Activated T-cell treated with anti-CD3 and anti-CD28 coated beads, Interleukin-2, amount 50 U/mL, for 48 hours (primary cell): ENCODE data around the gene ELP1.
A peak's percentile ranks its signal among the peaks of the same experiment; 100 is the strongest.
"Not testable (repeated sequence)": the region's sequence is repeated elsewhere in the genome, so short reads cannot be mapped to it uniquely, and the experiment has no call there.

ENCODE experiments used
- DNase-seq, 2 experiments: peaks; one replicate each; pipeline ENCODE4 v3.0.0-alpha.2; 2020

Gene ELP1

DNA sequence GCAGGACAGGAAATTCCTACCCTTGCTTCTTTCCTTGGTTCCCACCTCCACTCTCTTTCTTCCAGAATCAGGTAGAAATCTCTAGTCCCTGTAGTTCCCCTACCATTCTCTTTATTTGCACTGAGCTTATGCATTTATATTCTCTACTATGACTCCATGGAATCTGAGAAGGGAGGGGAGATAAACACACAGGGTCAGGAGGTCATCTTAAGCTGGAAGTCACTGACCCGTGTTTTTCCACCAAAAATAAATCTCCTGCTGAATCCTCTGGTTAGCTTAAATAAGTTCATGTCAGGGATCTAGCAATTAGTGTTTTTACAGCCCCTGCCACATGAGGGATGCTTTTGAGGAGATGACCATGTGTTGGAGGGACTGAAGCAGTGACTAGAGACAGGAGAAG, 81.8 kb downstream of the ELP1 start:
- DNase-seq, result no peak

DNA sequence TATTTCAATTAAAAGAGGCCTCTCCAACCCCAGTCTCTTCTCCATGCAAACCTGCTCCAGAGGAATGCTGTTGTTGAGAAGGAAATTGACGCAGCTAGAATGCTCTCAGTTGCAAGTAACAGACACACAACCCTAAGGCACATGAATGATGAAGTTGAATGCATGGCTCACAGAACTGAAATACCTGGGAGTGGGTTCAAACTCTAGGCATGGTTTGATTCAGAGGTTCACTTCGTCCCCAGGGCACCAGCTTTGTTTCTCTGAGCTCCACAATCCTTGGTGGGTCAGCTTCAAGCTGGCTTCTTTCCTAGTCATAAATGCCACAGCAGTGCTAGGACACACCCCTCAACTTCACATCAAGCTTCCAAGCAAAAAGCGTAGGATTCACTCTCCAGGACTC, 82.8 kb downstream of the ELP1 start:
- DNase-seq, result no peak

DNA sequence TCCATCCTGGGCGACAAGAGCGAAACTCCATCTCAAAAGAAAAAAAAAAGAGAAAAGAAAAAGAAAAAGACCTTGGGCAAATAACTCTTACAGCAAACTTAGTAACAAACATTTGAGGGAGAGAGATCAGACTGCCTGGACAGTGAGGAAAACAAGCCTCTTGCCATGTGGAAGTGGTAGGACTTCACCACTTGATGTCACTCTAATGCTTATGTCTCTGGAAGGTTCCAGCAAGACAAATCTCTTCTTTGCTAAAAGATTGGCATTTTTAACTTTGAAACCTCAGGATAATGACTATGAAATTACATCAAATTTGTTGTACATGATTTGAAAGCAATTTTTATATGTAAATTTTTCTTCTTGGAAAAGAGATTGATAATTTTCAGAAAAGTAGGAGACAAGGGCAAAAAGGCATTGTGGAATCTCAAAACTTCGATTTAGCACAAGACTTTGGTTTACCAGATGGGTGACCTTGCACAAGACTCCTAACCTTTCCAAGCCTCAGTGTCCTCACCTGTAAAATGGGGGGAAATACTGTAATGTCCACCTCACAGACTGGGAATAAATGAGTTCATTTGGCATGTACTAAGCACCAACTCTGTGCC, 83.5 kb downstream of the ELP1 start:
- DNase-seq, result no peak

DNA sequence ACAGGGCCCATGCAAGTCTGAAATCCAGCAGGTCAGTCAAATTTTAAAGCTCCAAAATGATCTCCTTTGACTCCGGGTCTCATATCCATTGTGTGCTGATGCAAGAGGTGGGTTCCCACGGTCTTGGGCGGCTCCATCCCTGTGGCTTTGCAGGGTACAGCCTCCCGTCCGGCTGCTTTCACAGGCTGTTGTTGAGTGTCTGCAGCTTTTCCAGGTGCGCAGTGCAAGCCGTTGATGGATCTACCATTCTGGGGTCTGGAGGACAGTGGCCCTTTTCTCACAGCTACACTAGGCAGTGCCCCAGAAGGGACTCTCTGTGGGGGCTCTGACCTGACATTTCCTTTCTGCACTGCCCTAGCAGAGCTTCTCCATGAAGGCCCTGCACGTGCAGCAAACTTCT, 85.6 kb downstream of the ELP1 start:
- DNase-seq, result not testable (repeated sequence)

DNA sequence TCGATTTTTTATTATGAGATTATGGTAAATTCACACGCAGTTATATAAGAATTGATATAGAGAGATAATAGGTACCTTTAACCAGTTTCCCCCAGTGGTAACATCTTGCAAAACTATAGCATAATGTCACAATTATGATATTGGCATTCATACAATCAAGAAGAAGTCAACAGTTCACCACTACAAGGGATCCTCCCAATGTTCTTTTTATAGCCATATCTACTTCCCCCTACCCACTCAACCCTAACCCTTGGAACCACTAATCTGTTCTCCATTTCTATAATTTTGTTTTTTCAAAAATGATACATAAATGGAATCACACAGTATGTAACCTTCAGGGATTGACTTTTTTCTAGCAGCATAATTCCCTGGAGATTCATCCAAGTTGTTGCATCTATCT, 88.0 kb downstream of the ELP1 start:
- no peak for DNase-seq

DNA sequence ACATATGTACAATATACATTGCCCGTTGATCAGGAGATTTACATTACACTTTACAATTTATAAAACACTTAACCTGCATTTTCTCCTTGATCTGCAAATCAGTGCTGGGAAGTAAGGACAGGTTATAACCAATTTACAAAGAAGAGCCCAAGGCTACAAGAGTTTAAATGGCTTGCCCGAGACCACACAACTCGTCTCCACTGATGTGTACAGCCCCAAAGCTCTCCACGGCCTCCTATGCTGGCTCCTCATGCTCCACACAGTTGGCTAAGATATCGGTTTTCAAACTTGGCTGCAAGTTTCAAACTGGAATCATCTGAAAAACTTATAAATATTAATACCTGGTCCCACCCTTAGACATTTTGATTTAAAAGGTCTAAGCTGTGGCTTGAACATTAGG, 88.4 kb downstream of the ELP1 start:
- no peak for DNase-seq

DNA sequence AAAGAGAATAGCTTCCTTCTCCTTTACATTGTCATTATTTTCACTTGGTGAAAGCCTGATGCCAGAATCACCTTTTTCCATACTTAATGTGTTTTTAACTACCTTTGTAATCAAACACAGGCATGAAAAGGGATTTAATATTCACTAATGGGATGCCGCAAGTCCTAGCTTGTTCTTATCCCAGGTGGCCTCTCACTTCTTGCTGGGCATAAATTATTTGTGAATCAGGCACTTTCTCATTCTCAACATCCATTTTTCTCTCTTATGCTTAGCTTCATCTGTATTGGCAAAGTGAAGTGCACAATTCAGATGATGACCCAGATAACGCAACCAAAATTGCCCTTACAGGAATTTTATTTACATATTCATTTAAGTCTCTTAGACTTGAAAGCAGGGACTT, 89.1 kb downstream of the ELP1 start:
- no peak for DNase-seq

DNA sequence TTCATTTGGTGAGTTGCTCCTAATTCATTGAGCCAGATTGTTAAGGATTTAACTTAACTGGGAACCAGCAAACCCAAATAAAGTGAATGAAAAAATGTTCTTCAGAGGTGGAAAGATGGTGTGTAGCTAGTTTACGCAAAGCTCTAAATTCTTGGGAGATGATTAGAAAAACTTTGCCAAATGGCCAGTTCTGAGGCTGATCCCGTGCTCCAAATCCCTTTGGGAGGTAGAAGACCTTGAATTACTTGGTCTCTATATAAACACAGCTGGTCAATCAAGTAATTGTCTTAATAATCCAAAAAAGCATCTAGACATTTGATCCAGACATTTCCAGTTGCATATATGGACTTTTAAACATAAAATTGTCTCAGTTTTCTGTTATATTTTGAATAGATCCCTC, 89.5 kb downstream of the ELP1 start:
- DNase-seq, result no peak

DNA sequence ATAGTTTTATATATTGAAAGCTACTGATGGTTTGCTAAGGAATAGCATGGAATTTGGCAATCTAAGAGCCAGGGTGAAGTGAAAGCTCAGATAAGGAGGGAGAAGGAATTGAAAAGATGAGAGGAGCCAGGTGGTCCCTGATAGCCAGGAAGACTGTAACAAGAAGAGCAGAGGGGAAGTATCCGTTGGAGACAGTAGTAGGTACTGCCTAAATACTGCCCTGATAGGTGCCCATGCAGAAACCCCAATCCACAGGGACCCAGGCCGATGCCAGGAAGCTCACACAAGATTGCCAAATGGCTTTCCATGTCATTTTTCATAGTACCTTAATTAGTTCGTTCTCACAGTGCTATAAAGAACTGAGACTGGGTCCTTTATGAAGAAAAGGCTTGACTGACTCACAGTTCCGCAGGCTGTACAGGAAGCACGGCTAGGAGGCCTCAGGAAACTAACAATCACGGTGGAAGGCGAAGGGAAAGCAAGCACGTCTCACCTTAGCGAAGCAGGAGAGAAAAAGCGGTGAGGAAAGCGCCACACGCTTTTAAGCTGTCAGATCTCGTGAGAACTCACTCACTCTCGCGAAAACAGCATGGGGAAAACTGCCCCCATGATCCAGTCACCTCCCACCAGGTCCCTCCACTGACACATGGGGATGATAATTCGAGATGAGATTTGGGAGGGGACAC, 91.2 kb downstream of the ELP1 start:
- peak; percentile 38 to 46 for DNase-seq

DNA sequence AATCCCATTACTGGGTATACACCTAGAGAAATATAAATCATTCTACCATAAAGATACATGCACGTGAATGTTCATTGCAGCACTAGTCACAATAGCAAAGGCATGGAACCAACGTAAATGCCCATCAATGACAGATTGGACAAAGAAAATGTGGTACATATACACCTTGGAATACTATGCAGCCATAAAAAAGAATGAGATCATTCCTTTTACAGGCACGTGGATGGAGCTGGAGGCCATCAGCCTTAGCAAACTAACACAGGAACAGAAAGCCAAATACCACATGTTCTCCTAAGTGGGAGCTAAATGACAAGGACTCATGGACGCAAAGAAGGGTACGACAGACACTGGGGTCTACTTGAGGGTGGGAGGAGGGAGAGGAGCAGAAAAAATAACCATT, 94.4 kb downstream of the ELP1 start:
- not testable (repeated sequence) for DNase-seq

DNA sequence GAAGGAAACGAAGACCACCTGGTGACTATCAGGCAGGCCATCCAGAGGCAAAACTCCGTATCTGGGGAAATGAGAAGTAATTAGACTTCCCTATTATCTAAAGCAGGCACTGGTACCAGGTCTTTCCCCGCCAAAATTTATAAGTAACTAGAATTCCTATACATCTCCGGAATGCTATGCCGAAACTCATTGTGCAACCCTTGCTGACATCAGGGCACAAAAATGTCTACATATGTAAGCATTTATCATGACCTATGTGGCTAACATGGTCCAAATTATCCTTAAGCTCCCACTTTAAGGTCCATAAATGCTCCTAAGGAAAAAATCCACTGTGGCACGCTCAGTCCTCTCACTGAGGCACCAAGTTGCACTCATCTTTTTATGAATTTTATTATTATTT, 95.9 kb downstream of the ELP1 start:
- DNase-seq, result no peak

DNA sequence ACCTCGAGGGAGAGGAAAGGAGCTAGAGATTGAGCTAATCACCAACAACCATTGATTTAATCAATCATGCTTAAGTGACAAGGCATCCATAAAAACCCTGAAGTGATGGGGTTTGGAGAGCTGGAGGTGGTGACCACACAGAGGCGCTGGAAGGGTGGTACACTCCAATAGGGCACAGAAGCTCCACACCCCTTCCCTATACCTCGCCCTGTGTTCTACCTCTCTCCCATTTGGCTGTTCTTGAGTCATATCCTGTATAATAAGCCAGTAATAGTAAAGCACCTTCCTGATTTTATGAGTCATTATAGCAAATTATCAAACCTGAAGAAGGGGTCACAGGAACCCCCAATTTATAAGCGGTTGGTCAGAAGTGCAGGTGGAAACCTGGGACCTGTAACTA, 96.4 kb downstream of the ELP1 start:
- no peak for DNase-seq

DNA sequence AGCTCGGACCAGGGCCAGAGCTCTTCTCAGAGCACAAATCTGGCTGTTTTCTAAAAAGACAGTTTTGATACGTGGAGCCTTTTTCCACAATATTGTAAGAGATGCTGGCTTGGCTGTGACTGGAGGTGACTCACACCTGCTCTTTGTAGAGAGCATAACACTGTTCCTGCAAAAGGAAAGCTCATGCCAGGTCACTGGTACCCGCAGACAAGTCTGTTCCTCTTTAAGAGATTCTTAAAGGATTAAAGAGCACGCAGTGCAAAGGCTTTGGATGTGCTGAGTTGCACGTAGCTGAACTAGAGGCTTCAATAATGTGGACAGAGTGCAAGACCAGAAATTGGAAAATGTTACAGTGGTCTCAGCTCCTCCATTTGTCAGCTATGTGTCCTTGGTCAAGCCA, 97.1 kb downstream of the ELP1 start:
- DNase-seq, result no peak

DNA sequence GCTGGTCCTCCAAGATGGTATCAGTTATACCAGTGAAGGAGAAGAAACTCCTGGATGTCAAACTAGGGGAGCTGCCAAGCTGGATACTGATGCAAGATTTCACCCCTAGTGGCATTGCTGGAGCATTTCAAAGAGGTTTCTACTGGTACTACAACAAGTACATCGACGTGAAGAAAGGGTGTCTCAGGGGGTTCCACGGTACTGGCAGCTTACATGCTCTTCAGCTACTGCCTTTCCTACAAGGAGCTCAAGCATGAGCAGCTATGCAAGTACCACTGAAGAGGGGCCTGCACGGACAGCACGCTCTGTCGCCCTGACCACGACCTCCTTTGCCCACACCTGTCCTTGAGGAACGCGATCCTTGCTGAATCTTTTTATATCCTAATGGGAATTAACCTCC, 97.6 kb downstream of the ELP1 start:
- DNase-seq, result no peak

DNA sequence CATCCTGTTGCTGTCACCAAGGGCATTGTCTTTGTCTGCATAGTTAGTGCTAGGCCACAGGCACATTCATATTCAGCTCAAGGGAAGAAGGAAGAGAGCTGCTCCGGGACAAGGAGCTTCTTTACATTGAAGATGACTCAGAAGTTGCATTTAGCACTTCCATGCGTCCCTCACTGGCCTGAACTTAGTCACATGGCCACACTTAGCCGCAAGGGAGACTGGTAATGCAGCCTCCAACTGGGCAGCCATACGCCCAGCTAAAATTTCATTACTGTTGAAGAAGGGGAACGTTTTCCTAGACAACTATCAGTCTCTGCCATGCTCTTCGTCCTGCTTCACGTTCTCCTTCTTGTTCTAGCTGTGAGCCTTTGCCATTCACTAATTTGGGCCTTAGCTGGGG, 98.1 kb downstream of the ELP1 start:
- no peak for DNase-seq

DNA sequence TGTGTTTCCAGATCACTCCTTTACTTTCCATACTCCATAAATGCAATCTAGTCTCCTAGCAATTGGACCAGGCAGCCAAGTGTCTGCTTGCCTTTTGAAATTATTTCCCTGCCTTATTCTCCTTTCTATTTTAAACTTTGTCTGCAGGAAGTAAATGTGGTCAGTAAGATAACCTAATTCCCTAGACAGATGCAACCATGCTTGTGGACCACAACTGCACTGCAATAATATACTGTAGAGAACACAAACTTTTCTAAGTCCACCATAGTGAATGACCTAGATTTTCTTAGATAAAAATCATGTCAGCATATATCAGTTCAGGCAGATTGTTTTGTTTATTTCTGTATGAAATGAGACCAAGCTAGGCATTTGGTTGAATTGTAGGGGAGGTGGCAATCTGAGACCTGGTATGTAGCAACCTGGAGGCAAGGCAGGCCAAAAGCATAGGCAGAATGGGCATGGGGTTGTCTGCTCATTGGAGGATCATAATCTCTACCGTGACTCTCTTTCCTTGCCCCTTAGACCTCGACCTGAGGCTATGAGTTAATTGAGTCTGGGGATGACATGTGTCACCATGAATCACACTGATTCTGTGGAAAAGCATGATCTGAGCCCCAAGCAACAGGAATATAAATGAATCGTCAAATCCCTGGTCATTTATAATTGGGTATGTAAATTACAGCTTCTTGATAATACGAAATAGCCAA, 98.8 kb downstream of the ELP1 start:
- no peak for DNase-seq

DNA sequence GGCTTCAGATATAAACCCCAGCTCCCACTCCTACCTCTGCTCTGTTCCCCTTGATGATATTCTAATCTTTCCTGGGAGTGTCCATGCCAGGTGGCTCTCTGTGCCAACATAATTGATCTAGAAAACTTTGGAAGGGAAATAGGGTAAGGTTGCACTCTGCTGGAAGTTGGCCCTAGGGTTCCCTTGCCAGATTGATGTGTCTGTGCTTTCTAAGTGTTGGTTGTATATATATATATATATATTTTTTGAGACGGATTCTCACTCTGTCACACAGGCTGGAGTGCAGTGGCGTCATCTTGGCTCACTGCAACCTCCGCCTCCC, 101.8 kb downstream of the ELP1 start:
- DNase-seq, result no peak

DNA sequence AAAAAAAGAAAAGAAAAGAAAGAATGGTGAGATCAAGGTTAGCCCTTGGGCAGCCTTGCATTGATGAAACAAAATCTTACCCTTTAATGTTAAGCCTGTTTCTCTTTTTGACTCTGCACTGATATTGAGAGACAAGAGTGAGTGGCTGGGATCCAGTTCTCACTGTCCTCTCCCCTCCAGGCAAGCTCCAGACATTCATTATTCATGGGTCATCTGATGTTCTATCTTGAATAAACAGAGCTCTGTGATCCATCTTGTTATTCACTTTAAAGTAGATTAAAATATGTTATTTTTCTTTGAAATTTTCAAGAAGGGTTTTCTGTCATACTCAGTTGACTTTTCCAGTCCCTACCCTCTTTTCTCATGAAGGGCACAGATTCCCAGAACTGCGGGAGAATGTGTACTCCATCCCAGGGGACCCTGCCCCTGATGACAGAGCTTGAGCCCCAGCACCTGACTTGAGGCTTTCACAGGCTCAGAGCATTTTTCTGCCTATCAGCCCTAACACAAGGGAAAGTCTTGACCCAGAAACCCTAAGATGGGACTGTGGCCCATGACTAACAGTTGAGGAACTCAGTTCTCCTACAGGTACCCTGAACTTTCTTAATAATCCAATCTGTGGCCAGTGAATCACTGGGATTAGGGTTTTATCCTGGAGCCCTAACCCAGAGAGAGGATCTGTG, 102.3 kb downstream of the ELP1 start:
- DNase-seq, result no peak

DNA sequence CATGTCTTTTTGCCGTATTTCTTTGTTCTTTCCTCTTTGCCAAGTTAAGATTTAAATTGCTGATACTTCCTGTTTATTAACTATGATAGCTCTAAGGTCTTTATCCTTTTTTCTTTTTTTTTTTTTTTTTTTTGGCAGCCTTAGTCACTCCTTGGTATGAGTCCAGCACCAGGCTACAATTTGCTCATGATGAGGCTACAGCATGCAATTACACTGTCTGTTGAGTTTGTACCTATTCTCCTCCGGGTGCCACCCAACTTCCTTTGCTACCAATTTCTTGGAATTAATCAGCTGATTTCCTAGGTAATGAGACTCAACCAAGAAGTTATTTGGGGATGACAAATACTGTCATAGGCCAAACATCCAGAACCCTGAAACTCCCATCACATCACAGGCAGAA, 103.7 kb downstream of the ELP1 start:
- DNase-seq, result no peak

DNA sequence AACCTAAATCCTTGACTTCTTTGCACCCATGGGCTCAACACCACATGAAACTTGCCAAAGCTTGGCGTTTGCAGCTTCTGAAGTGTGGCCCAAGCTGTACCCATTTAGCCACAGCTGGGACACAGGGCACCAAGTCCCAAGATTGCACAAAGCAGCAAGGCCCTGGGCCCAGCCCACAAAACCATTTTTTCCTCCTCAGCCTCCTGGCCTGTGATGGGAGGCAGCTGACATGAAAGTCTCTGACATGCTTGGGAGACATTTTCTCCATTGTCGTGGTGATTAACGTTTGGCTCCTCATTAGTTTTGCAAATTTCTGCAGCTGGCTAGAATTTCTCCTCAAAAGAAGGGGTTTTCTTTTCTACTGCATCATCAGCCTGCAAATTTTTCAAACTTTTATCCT, 110.1 kb downstream of the ELP1 start:
- DNase-seq, result no peak
